SKM-1 treated with dmso at 0.1 percent for 144 hours (cell line): ENCODE results near the gene ATP6V0A4.
"Not testable (repeated sequence)": the region's sequence is repeated elsewhere in the genome, so short reads cannot be mapped to it uniquely, and the experiment has no call there.

Source experiments
- DNase-seq: peaks from one replicate; lab custom pipeline; 2025; ENCODE audit not compliant: unreplicated experiment; lab: John Stamatoyannopoulos, UW

ATP6V0A4 gene

GRCh38 chr7:138797715-138798320, at the start of gene ATP6V0A4, which contains the start of gene TMEM213:
Gene ATP6V0A4, minus strand, starts transcription at chr7:138798196. Its CDS starts 26,949 bp downstream, at chr7:138771247.
Gene TMEM213, plus strand, starts transcription at chr7:138797994. Its CDS starts 111 bp downstream, at chr7:138798105.
- no peak for DNase-seq

GRCh38 chr7:138845711-138846110, 47.7 kb upstream of the ATP6V0A4 start:
- no peak for DNase-seq

GRCh38 chr7:138843632-138844580, 45.9 kb upstream of the ATP6V0A4 start:
- no peak for DNase-seq

GRCh38 chr7:138842111-138842510, 44.1 kb upstream of the ATP6V0A4 start:
- DNase-seq = no peak

- DNase-seq = no peak
These were observed 40.2 kb upstream of the ATP6V0A4 start for GRCh38 chr7:138838166-138838565.

- no peak for DNase-seq
These were observed 39.6 kb upstream of the ATP6V0A4 start for GRCh38 chr7:138837627-138838026.

- DNase-seq = no peak
These were observed 37.1 kb upstream of the ATP6V0A4 start for GRCh38 chr7:138835087-138835486.

GRCh38 chr7:138834583-138834982, 36.6 kb upstream of the ATP6V0A4 start:
- no peak for DNase-seq

GRCh38 chr7:138833596-138833995, 35.6 kb upstream of the ATP6V0A4 start:
- DNase-seq = no peak

GRCh38 chr7:138832966-138833365, 35.0 kb upstream of the ATP6V0A4 start:
- no peak for DNase-seq

GRCh38 chr7:138829335-138829734, 31.3 kb upstream of the ATP6V0A4 start:
- no peak for DNase-seq

- no peak for DNase-seq
These were observed 30.3 kb upstream of the ATP6V0A4 start for GRCh38 chr7:138828302-138828701.

GRCh38 chr7:138825049-138825721, 27.2 kb upstream of the ATP6V0A4 start:
- DNase-seq = no peak

GRCh38 chr7:138822867-138823535, 25.0 kb upstream of the ATP6V0A4 start:
- no peak for DNase-seq

GRCh38 chr7:138821912-138822311, 23.9 kb upstream of the ATP6V0A4 start:
- no peak for DNase-seq

GRCh38 chr7:138819625-138820024, 21.6 kb upstream of the ATP6V0A4 start:
- no peak for DNase-seq

- DNase-seq = no peak
These were observed 18.7 kb upstream of the ATP6V0A4 start for GRCh38 chr7:138816650-138817049.

GRCh38 chr7:138814816-138815332, 16.9 kb upstream of the ATP6V0A4 start:
- no peak for DNase-seq

- DNase-seq = no peak
These were observed 15.9 kb upstream of the ATP6V0A4 start for GRCh38 chr7:138813945-138814344.

- DNase-seq = not testable (repeated sequence)
These were observed 13.3 kb upstream of the ATP6V0A4 start for GRCh38 chr7:138811327-138811726.

- no peak for DNase-seq
These were observed 11.3 kb upstream of the ATP6V0A4 start for GRCh38 chr7:138809346-138809745.
